Measurements from ENCODE around the gene TMC7.

DNA sequence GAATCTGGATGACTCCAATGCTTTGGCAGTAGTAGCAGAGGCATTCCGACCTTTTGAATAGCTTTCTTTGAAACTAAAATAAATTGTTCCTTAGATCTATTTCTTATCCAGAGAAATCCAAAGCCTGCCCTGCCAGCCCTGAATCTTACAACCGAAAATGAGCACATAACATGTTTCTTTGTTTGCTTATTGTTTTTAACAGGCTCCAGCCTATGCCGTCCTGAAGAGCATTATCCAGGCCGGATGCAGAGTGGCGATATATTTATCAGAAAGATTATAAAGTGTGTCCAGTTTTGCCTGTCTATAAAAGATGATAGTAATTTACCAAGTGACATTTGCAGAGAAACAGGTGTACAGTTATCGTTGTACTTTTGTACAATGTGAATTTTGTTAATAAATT lies 94.1 kb downstream of the TMC7 start:
- TF ChIP-seq ELF1 (CRISPR knock-in tag; IDR thresholded peaks at IDR 0.05) (no peak), ZNF263 (CRISPR knock-in tag; IDR thresholded peaks at IDR 0.05) (no peak), SRSF1 (optimal IDR thresholded peaks at IDR 0.05; ENCODE audit: low read depth, low read length) (no peak)
